Kidney (tissue), 22 donors: Measurements from ENCODE around the gene TMEM63B. TPM values are rescaled to one million over a fixed set of nuclear protein-coding genes. Genes with fewer than 3 reads are reported as not detected.

Source experiments
- DNase-seq, 5 donors: peaks; one replicate each; pipeline ENCODE4 v3.0.0-alpha.2; 2013 to 2020
- FAIRE-seq: peaks from 2 replicates; lab custom pipeline; 2012; peaks lifted over from hg19 to GRCh38; lab: Jason Lieb, UNC
- H3K27ac ChIP-seq, 2 donors: one replicate each; pipeline ENCODE4 v1.7.0; 2013; ENCODE audit warnings: low read depth in 2 of 2, low read length in 2 of 2, inconsistent platforms in 1 of 2
- H3K27me3 ChIP-seq: one replicate; pipeline ENCODE4 v1.7.1; 2013; ENCODE audit warnings: low read length, inconsistent platforms; ENCODE audit not compliant: control insufficient read depth, insufficient read depth
- H3K36me3 ChIP-seq, 3 donors: one replicate each; pipeline versions ENCODE4 v1.7.0 to v1.7.1; 2013; ENCODE audit warnings: low read length in 3 of 3, control low read depth in 1 of 3, inconsistent platforms in 1 of 3; ENCODE audit not compliant: insufficient read depth in 3 of 3, control insufficient read depth in 2 of 3
- H3K4me1 ChIP-seq, 3 donors: one replicate each; pipeline versions ENCODE4 v1.7.0 to v1.7.1; 2013; ENCODE audit warnings: low read length in 3 of 3, inconsistent platforms in 1 of 3, low read depth in 1 of 3; ENCODE audit not compliant: control insufficient read depth in 2 of 3, insufficient read depth in 2 of 3
- H3K4me3 ChIP-seq, 3 donors: one replicate each; pipeline versions ENCODE4 v1.7.0 to v1.8.1; 2013; ENCODE audit warnings: low read length in 3 of 3, control low read depth in 1 of 3, inconsistent platforms in 1 of 3
- H3K9ac ChIP-seq, 3 donors: one replicate each; pipeline versions ENCODE4 v1.7.0 to v1.7.1; 2013; ENCODE audit warnings: low read length in 3 of 3, control low read depth in 1 of 3, inconsistent platforms in 1 of 3
- H3K9me3 ChIP-seq, 3 donors: one replicate each; pipeline versions ENCODE4 v1.7.0 to v1.7.1; 2013; ENCODE audit warnings: low read length in 3 of 3, control low read depth in 1 of 3, inconsistent platforms in 1 of 3; ENCODE audit not compliant: control insufficient read depth in 2 of 3, insufficient read depth in 1 of 3
- intact Hi-C: fragments of 100-400 bp; cut with DNase I; formaldehyde crosslinking; loops from one replicate; pipeline ENCODE4 v1.11.1; 2022
- long read RNA-seq, 10 donors: library from polyadenylated mRNA in 1 of 10; unstranded in 1 of 10; transcript quantifications; one replicate each; pipeline ENCODE4 v2.0.0 and lab custom pipeline, GENCODE V29; 2021 to 2026
- polyA plus RNA-seq: library from polyadenylated mRNA; stranded (reverse); fragments of 350-450 nt; fragmentation: Illumina TruSeq; extraction: RNeasy Lipid Tissue Mini Kit (QIAGEN cat#74804); gene quantifications from one replicate; pipeline ENCODE4 v1.2.3, GENCODE V29; 2014; ENCODE audit warnings: low read depth, low replicate concordance; ENCODE audit not compliant: insufficient read depth
- total RNA-seq: library from RNA; stranded (reverse); fragmentation: NEBNext Ultra II Directional; extraction: Animal tissue kit (Norgen Biotek cat#: 25700); gene quantifications from one replicate; pipeline ENCODE4 v1.2.1, GENCODE V29; 2021
- TF ChIP-seq, protein P1 (sequence below): IDR thresholded peaks from 3 replicates; pipeline ENCODE4 v1.5.1; 2012; ENCODE audit warnings: mild to moderate bottlenecking, moderate library complexity, borderline replicate concordance; ENCODE audit not compliant: insufficient read depth; ENCODE audit errors: extremely low read depth
- donor health status: control.
- donor health status: control.
- donor health status: control.
- donor health status: control.
- donor health status: control.
- donor health status: DM: yes; HTN: yes; CAD: no.
- donor health status: Normal renal cell carcinoma (clear cell type).

TMEM63B gene
- 27.3 TPM for total RNA-seq
- polyA plus RNA-seq = 18.2 TPM
- long read RNA-seq, donor 1 = 0 reads
- long read RNA-seq, donor 2, partial matches to known transcripts = 0 of 1 reads
- long read RNA-seq, donor 2, other reads (novel, unspliced or antisense) = 0 of 1 reads
- long read RNA-seq, donor 3, partial matches to known transcripts = 0 of 1 reads
- long read RNA-seq, donor 3, other reads (novel, unspliced or antisense) = 0 of 1 reads
- long read RNA-seq, donor 4 = 0 reads
- long read RNA-seq, donor 5 = 0 reads
- long read RNA-seq, donor 6 = 0 reads
- long read RNA-seq, donor 7, partial matches to known transcripts = 4 of 18 reads
- long read RNA-seq, donor 7, other reads (novel, unspliced or antisense) = 14 of 18 reads
- long read RNA-seq, donor 8 = 0 reads
- long read RNA-seq, donor 9 = 0 reads
- long read RNA-seq, donor 10, partial matches to known transcripts = 11 of 11 reads
- long read RNA-seq, donor 10, other reads (novel, unspliced or antisense) = 0 of 11 reads

DNA sequence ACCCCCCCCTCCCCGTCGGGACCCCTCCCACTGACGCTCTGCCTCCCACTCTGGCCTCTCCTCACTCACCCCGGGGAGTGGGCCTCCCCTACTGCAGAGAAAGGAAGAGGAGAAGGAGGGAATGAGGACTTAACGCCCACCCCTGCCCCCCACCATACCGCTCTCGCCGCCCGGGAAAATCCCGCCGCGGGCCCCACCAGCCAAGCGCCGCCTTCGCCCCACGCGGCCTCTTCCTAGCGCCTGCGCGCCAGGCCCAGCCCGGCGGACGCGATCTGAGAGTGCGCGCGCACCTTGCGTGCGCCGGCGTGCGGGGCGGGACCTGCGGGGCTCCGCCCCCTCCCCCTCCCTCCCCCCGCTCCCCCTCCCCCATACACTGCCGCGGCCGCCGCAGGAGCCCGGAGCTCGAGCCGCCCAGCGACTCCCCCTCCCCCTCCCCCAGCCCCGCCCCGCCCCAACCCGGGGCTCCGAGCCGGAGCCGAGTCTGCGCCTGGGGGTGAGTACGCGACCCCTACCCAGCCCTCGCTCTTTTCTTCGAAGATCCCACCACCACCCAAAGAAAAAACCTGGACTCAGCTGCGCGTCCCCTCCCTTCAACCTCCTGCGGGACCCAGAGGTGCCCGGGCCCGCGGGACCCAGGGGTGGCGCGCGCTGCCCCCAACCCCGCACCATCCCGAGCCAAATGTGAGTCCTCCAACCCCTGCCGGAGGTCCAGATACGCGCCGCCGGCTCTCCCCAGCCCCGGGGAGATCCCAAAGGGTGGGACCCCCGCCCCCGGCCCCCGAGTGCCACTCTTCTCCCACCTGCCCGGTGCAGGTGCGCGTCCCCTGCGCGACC is at the start of gene TMEM63B, which contains the start of gene MRPL14:
Gene TMEM63B (plus strand): TSS at position 369 of the 834 bp plus-strand sequence. CDS start 7,031 bp downstream, outside the sequence.
Gene MRPL14 (minus strand): TSS at position 267 of the 834 bp plus-strand sequence. CDS start 10,841 bp downstream, outside the sequence.
- peaks cover 6 to 17% (median 15%) of the 10 kb centered on the region in 3 donors for H3K4me1 ChIP-seq
- no peak for FAIRE-seq

DNA sequence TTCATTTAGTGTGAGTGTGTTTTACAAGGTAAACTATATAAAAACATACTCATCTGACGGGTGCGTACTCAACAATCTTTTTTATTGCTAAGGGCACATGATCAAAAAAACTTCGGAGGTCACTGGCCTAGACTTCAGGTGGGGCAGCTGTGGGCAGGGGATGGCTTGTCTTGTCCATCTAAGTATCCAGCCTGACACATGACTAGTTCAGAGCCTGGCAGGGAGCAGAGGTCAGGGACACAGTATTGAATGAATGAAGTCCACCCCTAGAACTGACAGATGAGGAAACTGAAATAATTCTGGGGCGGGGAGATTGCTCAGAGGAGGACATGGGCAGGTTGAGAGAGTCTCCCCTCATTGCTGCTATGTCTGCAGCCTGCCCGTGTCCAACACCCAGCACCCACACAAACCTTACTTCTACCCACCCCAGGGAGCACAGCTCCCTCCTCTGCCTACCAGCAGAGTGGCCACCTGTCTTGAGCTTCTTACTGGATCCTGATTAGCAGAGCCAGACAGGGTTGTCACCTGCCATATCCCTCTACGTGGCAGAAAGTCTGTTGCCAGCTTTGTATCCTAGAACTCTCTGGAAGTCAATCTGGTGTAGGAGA is 49.0 kb upstream of the TMEM63B start:
- Histone ChIP-seq H3K4me1 (peaks cover 4 to 18% (median 11%) of the 10 kb centered on the region in 3 donors), H3K9me3 (no peaks in the 10 kb centered on the region), H3K36me3 (no peaks in the 10 kb centered on the region), H3K27ac (no peak overlapping the region), H3K27me3 (no peaks in the 10 kb centered on the region), H3K4me3 (no peak overlapping the region), H3K9ac (no peak overlapping the region)
- FAIRE-seq = no peak
- intact Hi-C loops = no loop called here
- TF ChIP-seq, protein P1, sequence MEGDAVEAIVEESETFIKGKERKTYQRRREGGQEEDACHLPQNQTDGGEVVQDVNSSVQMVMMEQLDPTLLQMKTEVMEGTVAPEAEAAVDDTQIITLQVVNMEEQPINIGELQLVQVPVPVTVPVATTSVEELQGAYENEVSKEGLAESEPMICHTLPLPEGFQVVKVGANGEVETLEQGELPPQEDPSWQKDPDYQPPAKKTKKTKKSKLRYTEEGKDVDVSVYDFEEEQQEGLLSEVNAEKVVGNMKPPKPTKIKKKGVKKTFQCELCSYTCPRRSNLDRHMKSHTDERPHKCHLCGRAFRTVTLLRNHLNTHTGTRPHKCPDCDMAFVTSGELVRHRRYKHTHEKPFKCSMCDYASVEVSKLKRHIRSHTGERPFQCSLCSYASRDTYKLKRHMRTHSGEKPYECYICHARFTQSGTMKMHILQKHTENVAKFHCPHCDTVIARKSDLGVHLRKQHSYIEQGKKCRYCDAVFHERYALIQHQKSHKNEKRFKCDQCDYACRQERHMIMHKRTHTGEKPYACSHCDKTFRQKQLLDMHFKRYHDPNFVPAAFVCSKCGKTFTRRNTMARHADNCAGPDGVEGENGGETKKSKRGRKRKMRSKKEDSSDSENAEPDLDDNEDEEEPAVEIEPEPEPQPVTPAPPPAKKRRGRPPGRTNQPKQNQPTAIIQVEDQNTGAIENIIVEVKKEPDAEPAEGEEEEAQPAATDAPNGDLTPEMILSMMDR = no peak
- peak in 1 of 5 donors; percentile 45 for DNase-seq

More for the DNA sequence above, at the start of gene TMEM63B, which contains the start of gene MRPL14:
- TF ChIP-seq, protein P1 = no peak
- H3K27ac ChIP-seq = peak within 1 kb of the TSS; percentile 71 to 82
- H3K4me3 ChIP-seq = peak within 1 kb of the TSS; percentile 56 to 76 (median 70)
- H3K9me3 ChIP-seq = no peaks in the 10 kb centered on the region
- peak; percentile 91 to 96 (median 95) for DNase-seq
- intact Hi-C loops = no loop called here
- no peaks in the 10 kb centered on the region for H3K36me3 ChIP-seq
- H3K9ac ChIP-seq = peak within 1 kb of the TSS; percentile 51 to 68 (median 66)
- H3K27me3 ChIP-seq = no peaks in the 10 kb centered on the region

DNA sequence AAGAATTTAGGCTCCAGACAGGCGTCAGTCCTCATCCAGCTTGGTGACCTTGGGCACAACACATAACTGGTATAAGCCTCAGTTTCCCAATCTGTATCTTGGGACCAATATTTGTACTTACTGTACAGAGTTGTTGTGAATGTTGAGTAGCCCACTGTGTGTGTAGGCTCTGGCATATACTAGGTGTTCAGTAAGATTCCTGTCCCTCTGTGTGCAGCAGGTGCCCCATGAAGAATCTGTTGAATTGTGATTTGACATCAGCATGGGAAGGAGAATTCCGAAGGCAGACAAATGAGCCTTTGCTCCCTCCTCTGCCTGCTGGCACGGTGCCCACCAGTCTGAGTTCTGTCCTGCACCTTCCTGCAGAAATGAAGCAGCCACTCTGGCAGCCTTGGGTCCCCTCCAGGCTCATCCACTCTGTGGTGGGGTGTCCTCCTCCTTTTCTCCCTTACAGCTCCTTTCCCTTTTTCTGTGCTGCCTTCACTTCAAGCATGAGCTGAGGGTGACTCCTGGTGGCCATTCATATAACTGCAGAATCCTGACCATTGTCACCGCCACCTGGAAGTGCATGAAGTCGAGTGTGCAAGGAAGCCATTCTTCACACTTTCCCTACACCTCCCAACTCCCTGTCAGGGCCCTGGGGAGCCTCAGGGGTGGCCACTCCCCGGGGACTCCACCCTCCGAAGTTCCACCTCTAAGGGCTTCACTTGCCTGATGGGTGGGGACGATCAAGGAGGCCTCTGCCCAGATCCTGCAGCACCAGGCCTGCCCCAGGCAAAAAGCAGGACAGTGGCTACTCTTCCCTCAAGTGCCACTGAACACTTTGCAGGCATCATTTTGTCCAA is 48.3 kb upstream of the TMEM63B start:
- TF ChIP-seq, protein P1 = peak; percentile 100
- no peak for FAIRE-seq
- Histone ChIP-seq H3K9ac (no peak overlapping the region), H3K4me3 (no peak overlapping the region), H3K4me1 (peaks cover 4 to 12% (median 7%) of the 10 kb centered on the region in 3 donors), H3K27ac (no peak overlapping the region), H3K9me3 (no peaks in the 10 kb centered on the region), H3K27me3 (no peaks in the 10 kb centered on the region), H3K36me3 (no peaks in the 10 kb centered on the region)
- peak in 4 of 5 donors; percentile 87 to 91 (median 88) for DNase-seq
- intact Hi-C loops = no loop called here
